IPS-20b (cell line): ENCODE measurements around the gene LDLRAD2.

Source experiments
- H3K27ac ChIP-seq: one replicate; pipeline ENCODE4 v1.5.1; 2013; ENCODE audit warnings: low read length
- H3K27me3 ChIP-seq: 2 replicates; pipeline ENCODE4 v1.6.1; 2013; ENCODE audit warnings: mild to moderate bottlenecking, low read length, inconsistent platforms; ENCODE audit not compliant: insufficient read depth
- H3K36me3 ChIP-seq: 2 replicates; pipeline ENCODE4 v1.6.1; 2013; ENCODE audit warnings: low read depth, mild to moderate bottlenecking, inconsistent platforms, low read length, moderate library complexity; ENCODE audit not compliant: insufficient read depth
- H3K4me1 ChIP-seq: 2 replicates; pipeline ENCODE4 v1.6.1; 2013; ENCODE audit warnings: mild to moderate bottlenecking, control low read depth, inconsistent platforms, low read length, moderate library complexity; ENCODE audit not compliant: insufficient read depth
- H3K4me3 ChIP-seq: 2 replicates; pipeline ENCODE4 v1.5.1; 2013; ENCODE audit warnings: mild to moderate bottlenecking, low read length, inconsistent platforms
- H3K9ac ChIP-seq: 2 replicates; pipeline ENCODE4 v1.6.1; 2013; ENCODE audit warnings: low read depth, mild to moderate bottlenecking, inconsistent platforms, low read length, moderate library complexity
- H3K9me3 ChIP-seq: 2 replicates; pipeline ENCODE4 v1.6.1; 2013; ENCODE audit warnings: mild to moderate bottlenecking, low read depth, low read length, inconsistent platforms; ENCODE audit not compliant: insufficient read depth

LDLRAD2 gene

GRCh38 chr1:21870611-21871010 is 58.5 kb downstream of the LDLRAD2 start:
- H3K27ac ChIP-seq: no peak overlapping the region
- H3K4me3 ChIP-seq: no peak overlapping the region
- H3K9ac ChIP-seq: no peak overlapping the region
- H3K9me3 ChIP-seq: no peaks in the 10 kb centered on the region
- H3K4me1 ChIP-seq: peaks cover 11% of the 10 kb centered on the region
- H3K36me3 ChIP-seq: peaks cover 53% of the 10 kb centered on the region
- no peaks in the 10 kb centered on the region for H3K27me3 ChIP-seq

GRCh38 chr1:21871943-21872342 is 59.9 kb downstream of the LDLRAD2 start:
- H3K36me3 ChIP-seq: peaks cover 62% of the 10 kb centered on the region

GRCh38 chr1:21872445-21873079 is 60.5 kb downstream of the LDLRAD2 start:
- no peak overlapping the region for H3K4me3 ChIP-seq
- H3K27me3 ChIP-seq: no peaks in the 10 kb centered on the region
- H3K4me1 ChIP-seq: no peaks in the 10 kb centered on the region; the same call in 1 of the 2 replicates
- no peaks in the 10 kb centered on the region for H3K9me3 ChIP-seq
- H3K36me3 ChIP-seq: peaks cover 62% of the 10 kb centered on the region
- H3K9ac ChIP-seq: no peak overlapping the region
- no peak overlapping the region for H3K27ac ChIP-seq

More at GRCh38 chr1:21871943-21872342, 59.9 kb downstream of the LDLRAD2 start:
- no peaks in the 10 kb centered on the region for H3K27me3 ChIP-seq
- H3K9me3 ChIP-seq: no peaks in the 10 kb centered on the region
- H3K27ac ChIP-seq: no peak overlapping the region
- no peak overlapping the region for H3K4me3 ChIP-seq
- H3K9ac ChIP-seq: no peak overlapping the region
- no peaks in the 10 kb centered on the region; the same call in 1 of the 2 replicates for H3K4me1 ChIP-seq

GRCh38 chr1:21873174-21873573 is 61.1 kb downstream of the LDLRAD2 start:
- H3K4me1 ChIP-seq: no peaks in the 10 kb centered on the region; the same call in 1 of the 2 replicates
- H3K4me3 ChIP-seq: no peak overlapping the region
- H3K9me3 ChIP-seq: no peaks in the 10 kb centered on the region
- H3K36me3 ChIP-seq: peaks cover 65% of the 10 kb centered on the region
- H3K9ac ChIP-seq: no peak overlapping the region
- no peak overlapping the region for H3K27ac ChIP-seq
- no peaks in the 10 kb centered on the region for H3K27me3 ChIP-seq

- H3K4me3 ChIP-seq: no peak overlapping the region
- H3K27me3 ChIP-seq: no peaks in the 10 kb centered on the region
- H3K27ac ChIP-seq: no peak overlapping the region
- H3K4me1 ChIP-seq: no peaks in the 10 kb centered on the region; the same call in 1 of the 2 replicates
- peaks cover 63% of the 10 kb centered on the region for H3K36me3 ChIP-seq
- H3K9me3 ChIP-seq: no peaks in the 10 kb centered on the region
- H3K9ac ChIP-seq: no peak overlapping the region
Measured at GRCh38 chr1:21873761-21874160, 61.7 kb downstream of the LDLRAD2 start.

- H3K4me3 ChIP-seq: no peak overlapping the region
- H3K36me3 ChIP-seq: peaks cover 68% of the 10 kb centered on the region
- H3K9ac ChIP-seq: no peak overlapping the region
- H3K9me3 ChIP-seq: no peaks in the 10 kb centered on the region
- H3K27me3 ChIP-seq: no peaks in the 10 kb centered on the region
- no peaks in the 10 kb centered on the region; the same call in 1 of the 2 replicates for H3K4me1 ChIP-seq
- H3K27ac ChIP-seq: no peak overlapping the region
Measured at GRCh38 chr1:21874328-21874727, 62.3 kb downstream of the LDLRAD2 start.
